HG02852 (cell line): ENCODE data around the gene NDUFAF8.
"Not testable (repeated sequence)": the region's sequence is repeated elsewhere in the genome, so short reads cannot be mapped to it uniquely, and the experiment has no call there.

ENCODE experiments used
- ATAC-seq: cut with Tn5 transposase; IDR thresholded peaks from one replicate; pipeline ENCODE4 v1.9.1; 2021; ENCODE audit warnings: mild to moderate bottlenecking, moderate library complexity; ENCODE audit not compliant: unreplicated experiment

Gene NDUFAF8

GRCh38 chr17:81222906-81223761 is 16.0 kb upstream of the NDUFAF8 start, which contains the start of gene CEP131:
Gene CEP131, minus strand, starts transcription at chr17:81222965. Its CDS starts 2,909 bp downstream, at chr17:81220056.
- ATAC-seq, result peak; percentile 92

GRCh38 chr17:81223762-81224130 is 15.4 kb upstream of the NDUFAF8 start:
- ATAC-seq, result no peak

GRCh38 chr17:81227630-81228029 is 11.5 kb upstream of the NDUFAF8 start:
- not testable (repeated sequence) for ATAC-seq

DNA sequence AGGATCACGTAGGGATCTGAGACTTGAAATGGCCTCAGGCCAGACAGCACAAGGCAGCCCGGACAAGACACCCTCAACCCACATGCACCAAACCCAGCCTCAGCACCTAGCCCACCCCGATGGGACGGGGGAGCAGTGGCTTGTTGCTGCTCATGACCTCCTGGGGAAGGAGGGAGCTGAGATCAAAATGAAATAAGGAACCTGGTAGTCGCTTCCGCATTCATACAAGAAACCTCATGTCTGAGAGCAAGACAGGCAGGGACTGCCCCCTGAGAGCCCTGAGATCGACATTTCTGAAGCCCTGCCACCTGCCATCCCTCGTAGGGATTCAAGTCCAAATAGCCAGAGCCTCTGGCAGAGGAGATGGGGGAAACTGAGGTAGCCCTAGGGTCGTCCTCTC is 10.7 kb upstream of the NDUFAF8 start:
- no peak for ATAC-seq

- no peak for ATAC-seq
Observed at GRCh38 chr17:81228834-81229665, 10.1 kb upstream of the NDUFAF8 start.

GRCh38 chr17:81229666-81229920 is 9.5 kb upstream of the NDUFAF8 start:
- no peak for ATAC-seq

- ATAC-seq, result no peak
Observed at GRCh38 chr17:81230043-81230820, 8.9 kb upstream of the NDUFAF8 start.

DNA sequence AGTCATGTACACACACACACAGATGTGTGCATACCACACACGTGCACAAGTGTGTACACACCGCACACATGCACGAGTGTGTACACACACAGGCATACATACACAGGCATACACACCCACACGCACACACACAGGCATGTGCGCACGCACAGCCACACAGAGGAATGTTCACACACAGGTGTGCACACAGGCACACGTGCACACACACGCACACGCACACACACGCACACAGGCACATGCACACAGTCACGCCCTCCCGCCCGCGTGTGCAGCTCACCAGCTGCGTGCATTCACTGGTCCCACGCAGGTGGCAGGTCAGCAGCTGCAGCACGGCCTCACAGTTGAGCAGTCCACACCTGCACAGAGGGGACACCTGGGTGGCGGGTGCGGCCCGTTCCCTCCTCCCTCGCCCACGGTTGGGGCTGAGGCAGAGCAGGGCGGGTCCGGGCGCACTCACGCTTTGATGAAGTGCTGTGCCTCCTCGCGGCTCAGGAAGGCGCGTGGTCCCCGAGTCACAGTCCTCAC is 7.9 kb upstream of the NDUFAF8 start:
- ATAC-seq, result no peak

DNA sequence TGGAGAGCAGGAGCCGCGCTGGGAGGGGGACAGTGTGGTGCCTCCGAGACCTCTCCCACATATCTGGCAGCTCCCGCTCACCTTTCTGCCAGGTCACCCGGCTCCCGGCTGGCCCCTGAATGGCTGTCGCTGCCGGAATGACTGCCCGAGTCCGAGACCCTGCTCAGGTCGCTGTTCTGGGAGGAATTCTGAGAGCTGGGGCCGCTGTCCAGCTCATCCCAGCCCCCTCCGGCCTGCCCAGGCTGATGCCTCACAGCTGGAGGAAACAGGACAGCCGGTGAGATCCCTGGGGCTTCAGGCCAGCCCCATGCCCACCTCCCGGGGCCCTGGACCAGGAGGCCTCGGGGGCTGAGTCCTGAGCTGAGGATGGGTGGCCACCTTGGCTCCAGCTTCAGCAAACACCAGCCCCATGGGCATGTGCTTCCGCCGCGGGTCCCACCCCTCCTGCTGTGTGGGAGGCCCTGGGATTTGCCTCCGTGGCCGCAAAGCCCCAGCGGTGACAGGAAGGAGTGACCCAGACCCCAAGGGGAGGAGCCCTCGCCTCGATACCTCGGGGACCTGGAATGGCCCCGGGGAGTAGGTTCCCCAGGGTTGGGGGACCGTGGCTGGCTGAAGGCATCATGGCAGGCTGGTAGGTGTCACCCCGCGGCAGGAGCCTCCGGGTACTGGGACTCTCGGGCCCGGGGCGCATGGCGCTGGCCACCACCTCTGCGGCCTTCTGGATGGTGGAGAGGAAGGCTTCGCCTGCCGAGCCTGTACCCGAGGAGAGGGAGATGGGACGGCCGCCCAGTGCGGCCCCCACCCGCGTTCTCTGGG is 7.1 kb upstream of the NDUFAF8 start:
- no peak for ATAC-seq

GRCh38 chr17:81232616-81233241 is 6.4 kb upstream of the NDUFAF8 start:
- ATAC-seq, result no peak

DNA sequence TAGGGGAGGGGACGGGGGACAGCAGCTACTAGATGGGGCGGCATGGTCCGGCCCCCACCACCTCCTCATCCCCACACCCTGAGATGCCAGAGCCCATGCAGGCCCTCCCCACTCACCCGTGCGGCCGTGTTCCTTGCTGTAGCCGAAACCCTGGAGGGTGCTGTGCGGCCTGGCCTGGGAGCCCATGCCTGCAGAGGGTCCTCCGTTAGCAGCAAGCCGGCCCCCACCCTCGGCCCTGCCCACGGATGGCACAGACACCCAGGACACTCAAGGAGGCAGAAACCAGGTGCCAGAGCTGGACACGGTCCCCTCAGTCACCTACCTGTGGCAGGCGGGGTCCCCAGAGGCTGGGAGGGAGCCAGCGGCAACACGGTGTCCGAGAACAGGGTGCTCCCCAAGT is 5.8 kb upstream of the NDUFAF8 start:
- no peak for ATAC-seq

DNA sequence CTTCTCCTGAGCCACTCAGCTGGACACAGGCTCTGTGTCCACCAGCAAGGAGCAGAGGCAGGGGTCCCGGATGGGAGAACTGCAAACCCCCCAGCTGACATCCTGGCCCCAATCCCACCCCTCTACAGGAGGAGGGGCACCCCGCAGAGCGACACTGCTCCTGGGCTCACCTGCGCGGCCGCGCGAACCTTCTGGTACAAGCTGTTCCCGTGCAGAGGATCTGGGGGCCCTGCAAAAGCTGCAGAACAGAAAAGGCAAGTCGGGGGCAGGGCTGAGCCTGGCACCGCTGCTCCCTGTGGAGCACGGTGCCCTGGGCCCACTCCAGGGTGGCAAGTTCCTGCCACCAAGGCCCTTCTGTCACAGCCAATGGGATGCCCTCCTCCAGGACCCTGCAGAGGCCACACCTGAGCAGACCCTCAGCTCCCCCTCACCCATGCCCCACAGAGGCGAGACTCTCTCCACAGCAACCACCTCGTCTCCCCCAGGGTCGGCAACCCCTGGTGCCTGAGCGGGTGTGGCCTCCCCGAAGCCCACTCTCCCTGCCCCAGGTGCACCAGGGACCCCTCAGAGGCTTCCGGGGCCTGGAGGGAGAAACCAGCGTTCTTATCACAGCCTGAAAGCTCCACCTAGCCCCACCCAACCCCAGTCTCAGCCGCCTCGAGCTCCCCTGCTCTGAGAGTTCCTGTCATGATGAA is 5.2 kb upstream of the NDUFAF8 start:
- ATAC-seq, result no peak

DNA sequence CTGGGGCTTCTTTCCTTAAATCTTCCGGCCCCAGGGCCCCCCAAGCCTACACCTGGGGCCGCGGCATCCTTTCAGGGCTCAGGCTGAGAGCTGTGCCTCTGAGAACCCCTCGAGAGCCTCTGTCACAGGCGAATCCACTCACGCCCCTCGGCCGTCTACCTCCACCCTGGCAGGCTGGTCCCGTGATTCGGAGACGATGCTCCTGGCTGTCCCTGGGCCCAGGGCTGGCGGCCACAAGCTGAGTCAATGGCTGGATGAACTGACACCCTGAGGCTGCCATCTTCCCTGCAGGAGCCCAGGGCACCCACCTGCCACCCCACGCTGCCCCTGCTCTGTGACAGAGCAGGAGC is 4.6 kb upstream of the NDUFAF8 start:
- ATAC-seq, result no peak

GRCh38 chr17:81234940-81235821 is 3.9 kb upstream of the NDUFAF8 start:
- ATAC-seq, result no peak

- no peak for ATAC-seq
Observed at GRCh38 chr17:81235822-81236740, 3.0 kb upstream of the NDUFAF8 start.

- ATAC-seq, result no peak
Observed at GRCh38 chr17:81236784-81237183, 2.3 kb upstream of the NDUFAF8 start.
